NT2/D1 (cell line): ENCODE measurements around the gene STK24.

Source experiments
- SUZ12 ChIP-seq: IDR thresholded peaks from 2 replicates; pipeline ENCODE4 v1.6.1; 2011; ENCODE audit not compliant: insufficient read length, insufficient read depth; ENCODE audit errors: extremely low read depth
- YY1 ChIP-seq: IDR thresholded peaks from 2 replicates; pipeline ENCODE4 v1.6.1; 2011; ENCODE audit not compliant: insufficient read length, insufficient read depth
- ZNF274 ChIP-seq: IDR thresholded peaks from 2 replicates; pipeline ENCODE4 v1.6.1; 2011; ENCODE audit warnings: mild to moderate bottlenecking, low read depth, low read length

DNA sequence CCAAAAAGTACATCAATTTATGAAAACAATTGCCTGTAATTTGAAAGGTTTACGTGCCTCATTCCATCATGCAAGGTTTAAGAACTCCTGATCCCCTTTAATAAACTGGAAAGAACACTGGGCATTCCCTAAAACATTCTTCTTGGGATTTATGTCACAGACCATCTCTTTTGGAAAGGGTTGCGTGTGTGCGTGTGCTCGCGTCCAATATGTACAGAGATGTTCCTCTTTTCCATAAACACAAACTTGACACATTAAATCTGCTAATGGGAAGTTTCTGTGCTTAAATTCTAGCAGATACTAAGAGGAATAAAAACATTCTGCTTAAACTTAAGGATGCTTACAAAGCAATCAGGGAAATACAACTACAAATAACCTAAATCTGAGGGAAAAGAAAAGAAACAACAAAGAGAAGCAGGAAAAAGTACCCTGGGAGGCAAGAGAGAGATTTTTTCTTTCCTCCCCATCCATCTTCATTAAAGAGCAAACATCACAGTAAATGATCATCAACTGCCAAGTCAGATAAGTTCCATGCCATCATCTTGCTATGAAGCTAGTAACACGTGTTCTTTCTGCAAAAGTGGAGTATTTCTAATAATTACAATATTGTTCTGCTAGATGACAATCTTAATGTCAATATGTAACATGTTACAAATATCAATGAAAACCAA, 83.7 kb downstream of the STK24 start:
- TF ChIP-seq YY1: no peak
- no peak for TF ChIP-seq SUZ12
- TF ChIP-seq ZNF274: no peak
